ENCODE data around the gene WNK2.
"Not testable (repeated sequence)": the region's sequence is repeated elsewhere in the genome, so short reads cannot be mapped to it uniquely, and the experiment has no call there.

Gene WNK2

DNA sequence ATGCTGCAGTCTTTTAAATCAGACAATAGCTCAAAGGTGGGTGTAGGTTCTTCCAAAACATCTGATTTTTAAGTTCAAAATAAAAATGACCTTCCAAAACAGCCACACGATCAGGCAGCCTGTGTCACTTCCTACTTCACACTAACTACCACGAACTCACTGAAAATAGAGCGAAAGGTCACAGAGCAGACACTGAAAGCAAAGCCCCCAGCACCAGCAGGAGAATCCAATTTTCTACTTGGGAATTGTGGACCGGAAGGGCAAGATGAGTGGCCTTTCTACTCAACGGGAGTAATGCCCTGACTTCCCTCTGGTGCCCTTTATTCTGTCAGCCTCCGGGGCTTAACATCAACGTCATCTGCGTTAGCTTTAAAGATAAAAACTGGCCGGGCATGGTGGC, 159.7 kb downstream of the WNK2 start:
- DNase-seq, result no peak

DNA sequence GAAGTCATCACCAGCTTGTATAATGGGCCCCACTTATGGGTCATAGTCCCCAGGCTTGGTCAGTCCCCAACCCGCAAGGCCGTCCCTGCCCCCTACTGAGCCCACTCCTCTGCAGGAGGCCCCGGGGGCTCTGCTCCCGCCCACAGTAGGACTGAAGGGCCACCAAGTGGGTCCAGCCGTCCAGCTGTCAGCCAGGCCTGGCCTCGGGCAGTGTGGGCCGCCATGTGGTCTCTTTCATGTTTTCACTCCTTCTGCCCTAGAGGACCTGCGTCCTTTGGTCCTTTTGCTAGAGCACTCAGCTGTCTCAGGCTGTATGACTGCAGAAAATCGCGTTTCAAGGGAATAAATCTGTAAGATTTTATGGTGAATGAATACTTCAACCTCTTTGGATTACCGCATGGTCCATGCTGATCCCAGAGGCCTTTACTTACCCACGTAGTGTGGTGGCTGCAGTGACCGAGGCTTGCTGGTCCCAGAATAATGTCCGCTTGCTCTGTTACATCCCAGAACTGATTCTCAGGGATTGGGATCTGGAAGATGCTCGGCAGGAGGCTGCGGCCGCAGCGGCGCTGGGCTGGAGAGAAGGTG, 161.8 kb downstream of the WNK2 start:
- no peak for DNase-seq

DNA sequence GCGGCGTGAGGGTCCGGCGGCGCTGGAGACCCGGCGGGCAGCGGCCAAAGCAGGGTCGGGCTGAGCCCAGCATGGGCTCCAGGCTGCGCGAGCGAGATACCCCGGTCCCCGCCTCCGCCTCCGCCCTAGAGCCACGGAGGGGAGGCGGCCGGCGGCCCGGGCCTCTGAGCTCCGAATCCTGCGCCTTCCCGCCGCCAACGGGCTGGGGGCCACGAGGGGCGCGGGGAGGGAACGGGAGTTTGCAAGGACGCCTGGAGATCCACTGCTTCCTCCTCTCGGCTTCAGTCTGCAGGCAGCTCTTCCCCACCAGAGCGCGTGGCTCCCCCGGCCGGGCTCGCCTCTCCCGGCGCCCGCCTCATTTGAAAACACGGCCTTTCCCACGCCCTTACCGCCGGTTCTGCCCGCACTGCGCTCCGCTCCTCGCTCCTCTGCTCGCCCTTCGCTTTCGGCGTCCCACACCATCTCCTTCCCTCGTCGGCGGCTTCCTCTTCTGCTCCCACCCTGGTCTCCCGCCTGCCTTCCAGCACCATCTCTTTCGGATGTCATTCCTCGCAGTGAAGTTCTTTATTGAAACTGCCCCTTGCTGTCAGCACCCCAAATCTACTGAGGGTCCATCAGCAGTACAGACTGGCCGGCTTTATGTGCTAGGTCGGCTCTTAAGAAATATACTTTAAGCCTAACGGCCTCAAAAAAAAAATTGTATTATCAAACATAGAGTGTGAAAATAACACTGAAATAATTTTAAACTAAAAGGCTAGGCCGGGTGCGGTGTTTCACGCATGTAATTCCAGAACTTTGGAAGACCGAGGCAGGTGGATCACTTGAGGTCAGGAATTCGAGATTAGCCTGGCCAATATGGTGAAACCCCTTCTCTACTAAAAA, 162.5 kb downstream of the WNK2 start:
- DNase-seq, result no peak

DNA sequence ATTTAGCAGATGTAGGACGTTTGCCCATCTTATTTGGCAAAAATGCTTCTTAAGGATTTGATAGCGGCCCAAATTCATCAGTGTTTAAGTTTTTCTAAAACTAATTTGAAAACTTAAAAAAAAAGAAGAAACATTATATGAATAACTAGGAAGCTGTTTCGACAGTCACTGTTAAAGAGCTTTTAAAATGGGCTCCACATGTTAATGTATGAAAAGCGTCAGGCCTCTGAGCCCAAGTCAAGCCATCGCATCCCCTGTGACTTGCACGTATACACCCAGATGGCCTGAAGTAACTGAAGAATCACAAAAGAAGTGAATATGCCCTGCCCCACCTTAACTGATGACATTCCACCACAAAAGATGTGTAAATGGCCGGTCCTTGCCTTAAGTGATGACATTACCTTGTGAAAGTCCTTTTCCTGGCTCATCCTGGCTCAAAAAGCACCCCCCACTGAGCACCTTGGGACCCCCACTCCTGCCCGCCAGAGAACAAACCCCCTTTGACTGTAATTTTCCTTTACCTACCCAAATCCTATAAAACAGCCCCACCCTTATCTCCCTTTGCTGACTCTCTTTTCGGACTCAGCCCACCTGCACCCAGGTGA, 163.5 kb downstream of the WNK2 start:
- not testable (repeated sequence) for DNase-seq

DNA sequence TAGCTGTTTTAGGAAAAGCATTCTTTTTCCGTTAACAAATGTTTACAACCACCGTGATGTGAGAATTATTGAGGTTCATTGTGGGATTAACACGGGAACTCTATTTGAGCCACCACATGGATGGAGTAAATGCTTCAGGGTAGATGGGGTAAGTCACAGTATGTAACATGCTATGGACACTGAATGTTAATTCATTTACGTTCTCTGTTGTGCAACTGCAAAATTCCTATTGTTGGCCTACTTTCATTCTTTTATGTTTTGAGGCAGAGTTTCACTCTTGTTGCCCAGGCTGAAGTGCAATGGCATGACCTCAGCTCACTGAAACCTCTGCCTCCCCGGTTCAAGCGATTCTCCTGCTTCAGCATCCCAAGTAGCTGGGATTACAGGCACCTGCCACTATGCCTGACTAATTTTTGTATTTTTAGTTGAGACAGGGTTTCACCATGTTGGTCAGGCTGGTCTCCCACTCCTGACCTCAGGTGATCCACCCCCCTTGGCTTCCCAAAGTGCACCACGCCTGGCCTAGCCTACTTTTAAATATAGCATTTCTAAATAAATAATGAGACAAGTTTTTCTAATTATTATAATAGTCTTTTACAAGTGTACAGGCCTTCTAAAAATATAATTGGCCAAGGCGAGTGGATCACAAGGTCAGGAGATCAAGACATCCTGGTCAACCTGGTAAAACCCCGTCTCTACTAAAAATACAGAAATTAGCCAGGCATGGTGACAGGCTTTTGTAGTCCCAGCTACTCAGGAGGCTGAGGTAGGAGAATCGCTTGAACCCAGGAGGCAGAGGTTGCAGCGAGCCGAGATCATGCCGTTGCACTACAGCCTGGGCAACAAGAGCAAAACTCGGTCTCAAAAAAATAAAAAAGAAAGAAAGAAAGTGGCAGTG, 169.7 kb downstream of the WNK2 start:
- DNase-seq, result not testable (repeated sequence)

DNA sequence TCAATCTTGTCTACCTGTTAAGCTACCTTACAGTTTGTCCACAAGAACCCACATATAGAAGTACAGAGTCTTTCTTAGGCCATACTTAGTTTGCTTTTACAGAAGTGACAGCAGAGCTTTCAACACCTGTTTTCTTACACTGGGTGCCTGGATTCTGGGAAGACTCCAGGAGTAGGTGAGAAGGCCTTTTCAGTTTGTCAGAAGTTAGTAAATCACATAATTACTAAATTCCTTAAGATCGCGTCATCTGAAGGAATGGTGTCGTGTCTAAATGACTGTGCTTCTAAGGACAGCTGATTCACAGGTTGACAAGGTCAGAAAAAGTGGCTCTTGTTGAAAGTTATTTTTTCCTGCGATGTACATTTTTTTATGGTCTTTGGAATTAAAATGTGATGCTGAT, 170.5 kb downstream of the WNK2 start:
- DNase-seq, result no peak

DNA sequence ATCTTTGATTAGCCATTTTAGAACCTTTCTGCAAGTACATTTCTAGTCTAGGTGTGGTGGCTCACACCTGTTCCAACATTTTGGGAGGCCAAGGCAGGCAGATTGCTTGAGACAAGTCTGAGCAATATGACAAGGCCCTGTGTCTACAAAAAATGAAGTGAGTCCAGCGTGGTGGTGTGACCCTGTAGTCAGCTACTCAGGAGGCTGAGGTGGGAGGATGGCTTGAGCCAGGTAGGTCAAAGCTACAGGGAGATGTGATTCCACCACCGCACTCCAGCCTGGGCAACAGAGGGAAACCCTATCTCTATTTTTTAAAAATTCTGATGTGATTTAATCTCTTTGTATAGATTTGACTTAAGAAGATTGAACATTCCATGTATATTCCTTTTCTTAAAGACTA, 171.9 kb downstream of the WNK2 start:
- no peak for DNase-seq

DNA sequence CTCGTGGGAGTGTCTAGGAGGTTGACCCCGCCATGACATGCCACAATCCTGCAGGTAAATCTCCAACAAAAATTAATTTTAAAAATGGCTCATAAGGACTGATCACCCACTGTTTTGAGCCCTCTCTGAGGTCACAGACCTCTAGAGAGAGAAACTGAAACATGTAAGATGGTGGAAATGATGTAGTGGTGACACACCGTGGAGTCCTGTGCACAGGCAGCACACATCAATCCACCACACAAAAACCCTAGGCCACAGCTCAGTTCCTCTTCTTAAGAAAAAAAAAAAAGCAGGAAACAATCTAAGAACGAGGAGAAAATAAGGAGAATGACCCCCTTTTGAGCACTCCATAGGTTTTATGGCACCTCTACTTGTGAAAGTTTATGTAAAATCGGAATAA, 173.7 kb downstream of the WNK2 start:
- DNase-seq, result no peak

DNA sequence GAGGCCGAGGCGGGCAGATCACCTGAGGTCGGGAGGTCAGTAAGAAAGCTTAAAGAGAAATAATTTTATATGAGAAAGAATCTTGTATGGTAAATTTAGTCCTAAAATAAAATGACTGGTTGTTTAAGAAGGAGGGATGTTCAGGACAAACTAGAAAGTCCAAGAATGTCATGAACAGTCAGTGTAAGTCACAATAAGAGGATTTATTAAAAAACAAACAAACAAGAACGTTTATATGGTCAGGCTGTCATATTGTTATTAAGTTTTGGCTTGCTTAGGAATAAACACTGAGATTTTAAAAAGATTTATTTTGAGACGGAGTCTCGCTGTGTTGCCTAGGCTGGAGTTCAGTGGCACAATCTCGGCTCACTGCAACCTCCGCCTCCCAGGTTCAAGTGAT, 176.0 kb downstream of the WNK2 start:
- not testable (repeated sequence) for DNase-seq

DNA sequence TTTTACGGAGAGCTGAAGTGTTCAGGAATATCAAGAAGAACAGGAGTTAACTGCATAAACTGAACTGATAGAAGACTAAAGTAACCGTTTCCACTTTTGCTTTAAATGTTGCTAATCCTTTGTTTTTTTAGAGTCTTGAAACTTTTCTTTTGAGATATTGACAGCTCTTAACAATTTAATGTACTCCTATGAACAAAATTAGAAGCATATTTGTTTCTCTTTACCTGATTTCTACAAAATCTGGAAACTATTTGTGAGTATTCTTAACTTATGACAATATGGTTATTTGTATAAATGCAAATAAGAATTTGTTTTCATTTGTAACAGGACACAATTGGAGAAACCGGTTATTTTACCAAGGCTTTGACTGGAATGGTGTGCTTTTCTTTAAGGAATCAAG, 178.1 kb downstream of the WNK2 start:
- DNase-seq, result no peak

DNA sequence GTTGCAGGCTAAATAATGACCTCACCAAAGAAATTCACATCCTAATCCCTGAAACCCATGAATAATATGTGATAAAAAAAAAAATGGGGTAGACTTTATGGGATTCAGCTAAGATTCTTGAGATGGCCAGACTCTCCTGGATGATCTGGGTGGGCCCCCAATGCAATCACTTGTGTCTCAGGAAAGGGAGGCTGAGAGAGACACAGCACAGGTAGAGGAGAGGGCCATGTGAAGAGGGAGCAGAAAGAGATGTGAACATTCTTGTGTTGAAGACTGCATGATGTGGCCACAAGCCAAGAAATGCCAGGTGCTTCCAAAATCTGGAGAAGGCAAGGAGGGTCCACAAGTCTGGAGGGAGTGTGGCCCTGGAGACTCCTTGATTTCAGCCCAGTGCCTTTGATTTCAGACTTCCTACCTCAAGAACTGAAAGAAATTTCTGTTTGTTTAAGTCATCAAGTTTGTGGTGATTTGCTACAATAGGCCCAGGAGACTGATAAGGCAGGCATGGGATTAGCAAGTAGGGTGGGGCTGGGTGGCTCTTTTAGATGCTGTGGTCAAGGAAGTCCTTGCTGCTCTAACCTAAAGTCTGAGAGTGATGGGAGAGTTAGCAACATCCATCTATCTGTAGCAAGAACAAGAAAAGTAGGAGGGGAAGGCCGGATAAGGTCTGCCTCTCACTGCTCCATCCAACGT, 180.9 kb downstream of the WNK2 start:
- DNase-seq, result no peak

DNA sequence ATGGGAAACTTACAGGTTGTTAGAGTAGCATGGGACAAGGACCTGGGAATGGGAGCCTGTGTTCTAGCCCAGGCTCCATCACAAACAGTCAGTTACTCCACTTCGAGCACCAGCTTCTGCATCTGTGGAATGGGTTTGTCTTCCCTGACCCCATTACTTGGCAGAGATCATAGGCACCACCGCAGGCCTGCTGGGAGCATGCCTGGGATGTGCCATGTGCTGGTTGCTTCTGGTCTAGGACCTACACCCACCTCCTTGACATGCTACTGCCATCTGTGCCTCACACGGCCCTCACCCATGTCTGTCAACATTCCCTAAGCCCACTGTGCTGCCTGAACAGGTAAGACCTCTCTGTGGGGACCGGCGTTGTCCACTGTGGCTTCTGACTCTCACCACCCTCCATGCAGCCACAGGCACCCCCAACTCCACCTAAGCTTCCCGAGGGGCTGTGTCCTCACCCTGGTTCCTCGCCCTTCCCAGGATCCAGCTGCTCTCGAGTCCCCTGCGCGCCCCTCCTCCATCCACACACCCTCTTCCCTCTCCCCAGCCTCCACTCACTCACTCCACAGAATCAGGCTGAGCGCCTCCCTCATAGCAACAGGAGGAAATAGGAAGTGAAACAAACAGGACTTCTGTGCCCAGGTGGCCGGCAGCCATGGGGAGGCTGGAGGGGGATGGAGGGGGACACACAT, 181.6 kb downstream of the WNK2 start:
- DNase-seq, result no peak

DNA sequence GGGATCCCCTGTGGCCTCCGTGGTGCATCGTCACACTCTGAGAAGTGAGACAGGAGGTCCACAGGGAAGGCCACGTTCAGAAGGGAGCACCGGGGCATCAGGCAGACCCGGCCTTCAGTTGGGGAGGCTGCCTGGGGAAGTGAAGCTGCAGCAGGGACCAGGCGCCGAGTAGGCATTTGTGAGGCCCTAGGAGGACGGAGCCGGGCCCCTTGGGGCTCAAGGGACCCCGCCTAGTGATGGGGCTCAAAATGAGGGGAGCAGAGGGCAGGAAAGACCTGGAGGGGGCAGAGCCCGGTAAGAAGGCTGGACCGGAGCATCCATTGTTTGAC, 182.1 kb downstream of the WNK2 start:
- DNase-seq, result no peak

DNA sequence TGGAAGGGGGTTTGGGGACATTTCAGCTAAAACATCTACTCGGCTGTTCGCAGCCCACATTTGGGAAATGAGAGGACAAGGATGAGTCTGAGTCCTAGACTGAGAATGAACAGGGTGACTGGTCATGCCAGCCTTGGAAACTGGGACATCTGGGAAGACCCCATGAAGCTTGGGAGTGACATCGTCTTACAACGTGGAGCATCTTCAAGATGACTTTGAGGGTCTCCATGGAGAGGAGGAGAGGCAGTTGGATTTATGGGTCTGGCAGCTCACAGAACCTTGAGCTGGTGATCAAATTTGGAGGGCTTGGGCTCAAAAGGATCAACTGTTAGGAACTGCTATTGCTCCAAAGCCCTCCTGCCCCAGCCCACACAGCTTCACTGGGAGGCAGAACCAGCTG, 182.5 kb downstream of the WNK2 start:
- not testable (repeated sequence) for DNase-seq

DNA sequence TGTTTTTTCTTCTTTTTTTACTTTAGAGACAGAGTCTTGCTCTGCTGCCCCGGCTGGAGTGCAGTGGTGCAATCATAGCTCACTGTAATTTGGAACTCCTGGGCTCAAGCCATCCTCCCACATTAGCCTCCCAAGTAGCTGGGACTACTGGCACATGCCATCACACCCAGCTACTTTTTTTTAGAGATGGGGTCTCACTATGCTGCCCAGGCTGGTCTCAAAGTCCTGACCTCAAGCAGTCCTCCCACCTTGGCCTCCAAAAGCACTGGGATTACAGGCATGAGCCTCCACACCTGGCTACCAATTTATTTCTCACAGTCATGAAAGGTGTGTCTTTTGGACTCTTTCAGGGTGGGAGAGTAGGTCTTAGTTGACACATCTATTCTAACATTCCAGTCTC, 184.5 kb downstream of the WNK2 start:
- DNase-seq, result no peak

DNA sequence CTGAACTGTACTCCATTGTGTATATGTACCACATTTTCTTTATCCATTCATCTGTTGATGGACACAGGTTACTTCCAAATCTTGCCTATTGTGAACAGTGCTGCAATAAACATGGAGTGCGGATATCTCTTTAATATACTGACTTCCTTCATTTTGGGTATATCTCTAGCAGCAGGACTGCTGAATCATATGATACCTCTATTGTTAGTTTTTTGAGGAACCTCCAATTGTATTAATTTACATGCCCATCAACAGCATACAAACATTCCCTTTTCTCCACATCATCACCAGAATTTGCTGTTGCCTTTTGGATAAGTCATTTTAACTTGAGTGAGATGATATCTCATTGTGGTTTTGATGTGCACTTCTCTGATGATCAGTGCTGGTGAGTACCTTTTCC, 185.7 kb downstream of the WNK2 start:
- DNase-seq, result no peak

Data from NCI-H2171 treated with DMSO at 0.1 percent for 48 hours (cell line).